ENCODE results near the gene NACC2. TPM values are rescaled to one million over a fixed set of nuclear protein-coding genes. Genes with fewer than 3 reads are reported as not detected.

The NACC2 gene
- total RNA-seq, 2 donors from 2014 or later: 24.5 to 55.2 TPM

GRCh38 chr9:136117916-136118319 lies 22.8 kb upstream of the NACC2 start:
- intact Hi-C loops (cut with DNase I): no loop called here
- no peak for DNase-seq (ENCODE audit: low spot score)

DNA sequence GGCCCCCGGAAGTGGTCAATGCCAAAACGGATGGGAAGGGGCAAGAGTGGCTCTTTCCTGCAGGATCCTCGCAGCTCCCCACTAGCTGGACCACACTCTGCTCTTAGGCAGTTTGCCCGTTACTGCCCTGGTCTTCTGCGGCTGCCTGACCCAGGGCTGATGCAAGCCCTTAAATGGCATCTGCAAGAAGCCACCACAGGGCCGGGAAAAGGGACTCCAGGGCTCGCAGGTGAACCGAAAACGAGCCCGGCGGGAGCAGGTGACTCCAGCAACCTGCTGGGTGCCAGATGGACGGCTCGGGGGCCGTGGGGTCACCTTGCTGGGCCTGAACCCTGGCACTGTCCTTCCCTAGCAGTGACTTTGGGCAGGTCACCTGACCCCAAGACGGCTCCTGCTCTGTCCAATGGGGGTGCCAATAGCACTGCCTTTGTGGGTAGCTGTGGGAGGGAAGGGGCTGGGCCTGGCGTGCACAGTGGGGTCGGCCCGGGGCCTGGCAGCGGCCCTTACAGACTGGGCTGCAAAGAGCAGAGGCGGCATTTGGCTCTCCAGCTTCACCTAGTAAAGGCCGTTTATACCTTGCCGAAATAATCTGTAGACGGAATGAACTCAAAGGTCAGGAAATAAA lies 22.3 kb upstream of the NACC2 start:
- Histone ChIP-seq H3K4me1 (replicated peaks) (no peaks in the 10 kb centered on the region), H3K36me3 (peaks cover 0 to 9% of the 10 kb centered on the region in 2 donors), H3K9me3 (no peaks in the 10 kb centered on the region), H3K27me3 (replicated peaks; ENCODE audit: insufficient read depth) (no peaks in the 10 kb centered on the region), H3K27ac (peak overlapping the region; percentile 88 to 96), H3K4me3 (peak overlapping the region; percentile 76 to 90)
- DNase-seq (ENCODE audit: low spot score): no peak
- intact Hi-C loops (cut with DNase I): no loop called here
- TF ChIP-seq POLR2A (IDR thresholded peaks at IDR 0.05): no peak
- no peak for TF ChIP-seq POLR2AphosphoS5 (IDR thresholded peaks at IDR 0.05)
- TF ChIP-seq, protein P1, sequence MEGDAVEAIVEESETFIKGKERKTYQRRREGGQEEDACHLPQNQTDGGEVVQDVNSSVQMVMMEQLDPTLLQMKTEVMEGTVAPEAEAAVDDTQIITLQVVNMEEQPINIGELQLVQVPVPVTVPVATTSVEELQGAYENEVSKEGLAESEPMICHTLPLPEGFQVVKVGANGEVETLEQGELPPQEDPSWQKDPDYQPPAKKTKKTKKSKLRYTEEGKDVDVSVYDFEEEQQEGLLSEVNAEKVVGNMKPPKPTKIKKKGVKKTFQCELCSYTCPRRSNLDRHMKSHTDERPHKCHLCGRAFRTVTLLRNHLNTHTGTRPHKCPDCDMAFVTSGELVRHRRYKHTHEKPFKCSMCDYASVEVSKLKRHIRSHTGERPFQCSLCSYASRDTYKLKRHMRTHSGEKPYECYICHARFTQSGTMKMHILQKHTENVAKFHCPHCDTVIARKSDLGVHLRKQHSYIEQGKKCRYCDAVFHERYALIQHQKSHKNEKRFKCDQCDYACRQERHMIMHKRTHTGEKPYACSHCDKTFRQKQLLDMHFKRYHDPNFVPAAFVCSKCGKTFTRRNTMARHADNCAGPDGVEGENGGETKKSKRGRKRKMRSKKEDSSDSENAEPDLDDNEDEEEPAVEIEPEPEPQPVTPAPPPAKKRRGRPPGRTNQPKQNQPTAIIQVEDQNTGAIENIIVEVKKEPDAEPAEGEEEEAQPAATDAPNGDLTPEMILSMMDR (IDR thresholded peaks at IDR 0.05): no peak
- WGBS: 48% methylated on average over 23 of the region's 23 CpGs

More at GRCh38 chr9:136117916-136118319, 22.8 kb upstream of the NACC2 start:
- Histone ChIP-seq H3K36me3 (peaks cover 0 to 9% of the 10 kb centered on the region in 2 donors), H3K9me3 (no peaks in the 10 kb centered on the region), H3K4me3 (peak overlapping the region; percentile 76 to 90), H3K27me3 (replicated peaks; ENCODE audit: insufficient read depth) (no peaks in the 10 kb centered on the region), H3K27ac (peak overlapping the region; percentile 88 to 96), H3K4me1 (replicated peaks) (no peaks in the 10 kb centered on the region)
- TF ChIP-seq POLR2A (IDR thresholded peaks at IDR 0.05) (no peak), POLR2AphosphoS5 (IDR thresholded peaks at IDR 0.05) (no peak)
- TF ChIP-seq, protein P1 (IDR thresholded peaks at IDR 0.05): no peak
- 0% methylated on average over 30 of the region's 36 CpGs for whole genome bisulfite sequencing

DNA sequence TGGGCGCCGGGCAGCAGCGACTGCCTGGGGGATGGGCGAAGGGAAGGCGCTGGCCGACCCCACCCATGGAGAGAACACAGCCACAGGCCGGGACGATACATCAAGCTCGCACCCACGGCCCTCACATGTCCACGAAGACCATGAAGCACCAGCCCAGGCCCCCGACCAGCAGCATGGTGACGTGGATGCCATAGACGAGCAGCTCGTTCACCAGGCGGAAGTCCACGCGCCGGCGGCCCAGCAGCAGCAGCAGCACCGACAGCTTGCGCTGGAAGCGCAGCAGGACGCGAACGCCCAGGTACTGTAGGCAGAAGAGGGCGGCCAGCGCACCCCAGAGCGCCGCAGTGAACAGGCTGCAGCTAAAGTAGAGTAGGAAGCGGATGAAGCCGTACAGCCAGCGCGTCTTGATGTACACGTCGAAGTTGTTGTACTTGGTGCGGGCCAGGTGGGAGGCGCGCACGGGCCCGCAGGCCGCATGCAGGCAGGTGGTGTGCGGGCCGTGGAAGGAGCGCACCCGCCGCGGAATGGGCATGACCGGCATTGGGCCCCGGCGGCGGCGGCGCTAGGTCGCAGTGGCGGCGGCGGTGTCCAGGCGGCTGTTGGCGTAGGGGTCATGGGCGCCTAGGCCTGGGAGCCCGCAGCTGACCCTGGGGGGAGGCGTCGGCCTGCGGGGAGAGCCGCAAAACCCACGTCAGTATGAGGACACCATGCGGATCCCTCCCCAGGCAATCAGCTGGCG lies 21.4 kb upstream of the NACC2 start:
- intact Hi-C loops (cut with DNase I): no loop called here
- TF ChIP-seq POLR2AphosphoS5 (IDR thresholded peaks at IDR 0.05): no peak
- TF ChIP-seq, protein P1 (IDR thresholded peaks at IDR 0.05): no peak
- no peak for TF ChIP-seq POLR2A (IDR thresholded peaks at IDR 0.05)
- 94% methylated on average over 52 of the region's 69 CpGs for WGBS
- Histone ChIP-seq H3K36me3 (peaks cover 0 to 9% of the 10 kb centered on the region in 2 donors), H3K4me1 (replicated peaks) (no peaks in the 10 kb centered on the region), H3K4me3 (no peak overlapping the region), H3K9me3 (no peaks in the 10 kb centered on the region), H3K27ac (no peak overlapping the region), H3K27me3 (replicated peaks; ENCODE audit: insufficient read depth) (no peaks in the 10 kb centered on the region)
- DNase-seq (ENCODE audit: low spot score): no peak

GRCh38 chr9:136115641-136116359 lies 20.7 kb upstream of the NACC2 start:
- 92% methylated on average over 11 of the region's 22 CpGs for WGBS
- H3K36me3 ChIP-seq: peaks cover 0 to 9% of the 10 kb centered on the region in 2 donors
- H3K27ac ChIP-seq: no peak overlapping the region
- no peak for DNase-seq (ENCODE audit: low spot score)
- no peak overlapping the region for H3K4me3 ChIP-seq
- no peaks in the 10 kb centered on the region for H3K9me3 ChIP-seq
- intact Hi-C loops (cut with DNase I): no loop called here
- H3K27me3 ChIP-seq (replicated peaks; ENCODE audit: insufficient read depth): no peaks in the 10 kb centered on the region
- H3K4me1 ChIP-seq (replicated peaks): no peaks in the 10 kb centered on the region
- TF ChIP-seq, protein P1 (IDR thresholded peaks at IDR 0.05): no peak
- TF ChIP-seq POLR2AphosphoS5 (IDR thresholded peaks at IDR 0.05) (no peak), POLR2A (IDR thresholded peaks at IDR 0.05) (no peak)

Measured in prostate gland (tissue), 2 donors.